Endothelial cell (in vitro differentiated cells): ENCODE results near the gene MBNL1. TPM values are rescaled to one million over a fixed set of nuclear protein-coding genes. Genes with fewer than 3 reads are reported as not detected.

ENCODE experiments used
- DNase-seq: peaks from one replicate; pipeline ENCODE4 v3.0.0; 2021; ENCODE audit warnings: low spot score
- H3K27ac Mint-ChIP-seq: one replicate; pipeline ENCODE4 v1.8.0; 2021; ENCODE audit warnings: mixed read lengths, inconsistent platforms; ENCODE audit not compliant: unreplicated experiment
- H3K27me3 Mint-ChIP-seq: one replicate; pipeline ENCODE4 v1.8.0; 2021; ENCODE audit warnings: mild to moderate bottlenecking, moderate library complexity, mixed read lengths, inconsistent platforms; ENCODE audit not compliant: unreplicated experiment
- H3K36me3 Mint-ChIP-seq: one replicate; pipeline ENCODE4 v1.8.0; 2021; ENCODE audit warnings: mild to moderate bottlenecking, low read depth, mixed read lengths, inconsistent platforms; ENCODE audit not compliant: unreplicated experiment
- H3K4me1 Mint-ChIP-seq: one replicate; pipeline ENCODE4 v1.8.0; 2021; ENCODE audit warnings: mild to moderate bottlenecking, mixed read lengths, inconsistent platforms; ENCODE audit not compliant: unreplicated experiment
- H3K4me3 Mint-ChIP-seq: one replicate; pipeline ENCODE4 v1.8.0; 2021; ENCODE audit warnings: mild to moderate bottlenecking, mixed read lengths, inconsistent platforms; ENCODE audit not compliant: unreplicated experiment
- H3K9me3 Mint-ChIP-seq: one replicate; pipeline ENCODE4 v1.8.0; 2021; ENCODE audit warnings: mixed read lengths, inconsistent platforms; ENCODE audit not compliant: unreplicated experiment
- total RNA-seq: library from RNA; stranded (reverse); fragmentation: NEBNext Ultra II Directional; extraction: Animal tissue kit (Norgen Biotek cat#: 25700); gene quantifications from one replicate; pipeline ENCODE4 v1.2.1, GENCODE V29; 2021; ENCODE audit not compliant: unreplicated experiment
- TF ChIP-seq, protein P1 (sequence below): fragments of 200-600 bp; sonication (generic); IDR thresholded peaks from one replicate; pipeline ENCODE4 v1.5.0; 2021; ENCODE audit warnings: antibody characterized with exemption; ENCODE audit not compliant: unreplicated experiment

Gene MBNL1
- total RNA-seq, 1 donor from 2014 or later: 54.1 TPM

DNA sequence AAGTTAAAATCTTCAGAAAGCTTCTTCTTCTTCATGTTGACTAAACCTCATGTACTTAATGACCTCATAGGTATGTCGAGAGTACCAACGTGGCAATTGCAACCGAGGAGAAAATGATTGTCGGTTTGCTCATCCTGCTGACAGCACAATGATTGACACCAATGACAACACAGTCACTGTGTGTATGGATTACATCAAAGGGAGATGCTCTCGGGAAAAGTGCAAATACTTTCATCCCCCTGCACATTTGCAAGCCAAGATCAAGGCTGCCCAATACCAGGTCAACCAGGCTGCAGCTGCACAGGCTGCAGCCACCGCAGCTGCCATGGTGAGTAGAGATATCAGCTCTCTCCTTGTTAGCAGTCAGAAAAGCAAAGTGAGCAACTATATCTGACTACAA lies 176.5 kb downstream of the MBNL1 start:
- Mint-ChIP-seq H3K27ac (no peak overlapping the region), H3K27me3 (no peaks in the 10 kb centered on the region), H3K36me3 (no peaks in the 10 kb centered on the region), H3K4me3 (no peak overlapping the region), H3K9me3 (no peaks in the 10 kb centered on the region), H3K4me1 (peaks cover 6% of the 10 kb centered on the region)
- DNase-seq: no peak
- TF ChIP-seq, protein P1, sequence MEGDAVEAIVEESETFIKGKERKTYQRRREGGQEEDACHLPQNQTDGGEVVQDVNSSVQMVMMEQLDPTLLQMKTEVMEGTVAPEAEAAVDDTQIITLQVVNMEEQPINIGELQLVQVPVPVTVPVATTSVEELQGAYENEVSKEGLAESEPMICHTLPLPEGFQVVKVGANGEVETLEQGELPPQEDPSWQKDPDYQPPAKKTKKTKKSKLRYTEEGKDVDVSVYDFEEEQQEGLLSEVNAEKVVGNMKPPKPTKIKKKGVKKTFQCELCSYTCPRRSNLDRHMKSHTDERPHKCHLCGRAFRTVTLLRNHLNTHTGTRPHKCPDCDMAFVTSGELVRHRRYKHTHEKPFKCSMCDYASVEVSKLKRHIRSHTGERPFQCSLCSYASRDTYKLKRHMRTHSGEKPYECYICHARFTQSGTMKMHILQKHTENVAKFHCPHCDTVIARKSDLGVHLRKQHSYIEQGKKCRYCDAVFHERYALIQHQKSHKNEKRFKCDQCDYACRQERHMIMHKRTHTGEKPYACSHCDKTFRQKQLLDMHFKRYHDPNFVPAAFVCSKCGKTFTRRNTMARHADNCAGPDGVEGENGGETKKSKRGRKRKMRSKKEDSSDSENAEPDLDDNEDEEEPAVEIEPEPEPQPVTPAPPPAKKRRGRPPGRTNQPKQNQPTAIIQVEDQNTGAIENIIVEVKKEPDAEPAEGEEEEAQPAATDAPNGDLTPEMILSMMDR: no peak

DNA sequence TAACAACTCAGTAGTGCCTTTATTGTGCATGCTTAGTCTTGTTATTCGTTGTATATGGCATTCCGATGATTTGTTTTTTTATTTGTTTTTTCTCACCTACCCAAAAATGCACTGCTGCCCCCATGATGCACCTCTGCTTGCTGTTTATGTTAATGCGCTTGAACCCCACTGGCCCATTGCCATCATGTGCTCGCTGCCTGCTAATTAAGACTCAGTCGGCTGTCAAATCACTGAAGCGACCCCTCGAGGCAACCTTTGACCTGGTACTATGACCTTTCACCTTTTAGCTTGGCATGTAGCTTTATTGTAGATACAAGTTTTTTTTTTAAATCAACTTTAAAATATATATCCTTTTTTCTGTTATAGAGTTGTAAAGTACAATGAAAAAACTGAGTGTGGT lies 177.8 kb downstream of the MBNL1 start:
- no peak for DNase-seq
- Mint-ChIP-seq H3K27ac (no peak overlapping the region), H3K36me3 (no peaks in the 10 kb centered on the region), H3K27me3 (peaks cover 1% of the 10 kb centered on the region), H3K4me3 (no peak overlapping the region), H3K9me3 (no peaks in the 10 kb centered on the region), H3K4me1 (peaks cover 9% of the 10 kb centered on the region)
- TF ChIP-seq, protein P1: no peak

DNA sequence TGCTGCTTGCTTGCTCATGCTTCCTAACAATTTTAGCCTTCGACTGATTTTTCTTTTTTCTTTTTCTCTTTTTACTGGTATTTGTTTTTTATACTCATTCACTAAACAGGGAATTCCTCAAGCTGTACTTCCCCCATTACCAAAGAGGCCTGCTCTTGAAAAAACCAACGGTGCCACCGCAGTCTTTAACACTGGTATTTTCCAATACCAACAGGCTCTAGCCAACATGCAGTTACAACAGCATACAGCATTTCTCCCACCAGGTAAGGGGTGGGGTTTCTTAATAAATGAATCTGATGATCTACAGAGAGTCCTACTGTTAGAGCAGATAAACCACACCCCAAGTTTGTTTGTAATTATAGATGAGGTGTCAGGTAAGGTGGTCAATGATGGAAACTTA lies 178.8 kb downstream of the MBNL1 start:
- no peak for DNase-seq
- TF ChIP-seq, protein P1: no peak
- H3K4me1 Mint-ChIP-seq: peaks cover 9% of the 10 kb centered on the region
- H3K9me3 Mint-ChIP-seq: no peaks in the 10 kb centered on the region
- no peak overlapping the region for H3K27ac Mint-ChIP-seq
- H3K27me3 Mint-ChIP-seq: peaks cover 1% of the 10 kb centered on the region
- H3K36me3 Mint-ChIP-seq: peaks cover 2% of the 10 kb centered on the region
- no peak overlapping the region for H3K4me3 Mint-ChIP-seq

DNA sequence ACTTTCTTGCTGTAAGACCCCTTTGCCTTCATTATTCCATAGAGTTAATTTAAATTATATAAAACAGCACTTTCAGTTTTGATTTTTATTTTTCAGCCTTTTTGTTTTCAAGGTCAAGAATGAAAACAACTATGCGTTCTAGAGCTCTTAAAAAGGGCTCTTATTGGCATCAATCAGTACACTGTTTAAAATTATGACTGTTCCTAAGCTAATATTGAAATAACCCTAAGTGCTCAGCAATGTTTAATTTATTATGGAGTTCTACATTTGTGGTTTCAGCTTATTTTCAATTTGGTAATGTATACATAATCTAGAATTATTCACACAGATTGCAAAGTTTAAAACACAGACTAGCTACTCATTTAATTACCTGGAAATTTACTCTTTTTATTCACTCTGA lies 179.4 kb downstream of the MBNL1 start:
- peaks cover 7% of the 10 kb centered on the region for H3K4me1 Mint-ChIP-seq
- no peak for DNase-seq
- no peak overlapping the region for H3K4me3 Mint-ChIP-seq
- peaks cover 5% of the 10 kb centered on the region for H3K36me3 Mint-ChIP-seq
- TF ChIP-seq, protein P1: no peak
- no peak overlapping the region for H3K27ac Mint-ChIP-seq
- H3K27me3 Mint-ChIP-seq: peaks cover 1% of the 10 kb centered on the region
- no peaks in the 10 kb centered on the region for H3K9me3 Mint-ChIP-seq

DNA sequence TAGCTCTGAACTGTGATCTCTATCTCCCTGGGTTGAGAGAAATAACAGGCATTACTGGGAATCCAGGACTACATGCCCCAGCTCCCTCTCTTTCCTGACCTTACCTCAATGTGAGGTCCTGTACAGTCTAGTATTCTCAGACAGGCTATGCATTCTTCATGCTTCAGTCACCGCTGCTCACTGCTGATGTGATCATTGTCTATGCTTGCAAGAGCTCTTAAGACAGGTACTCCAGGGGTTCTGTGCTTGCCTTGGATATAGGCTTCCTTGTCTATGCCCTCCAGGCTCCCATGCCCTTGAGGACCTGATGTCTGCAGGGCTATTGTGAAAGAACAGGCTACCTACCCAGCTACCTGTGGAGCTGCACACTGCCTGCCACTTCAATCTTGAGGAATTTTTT lies 183.6 kb downstream of the MBNL1 start:
- no peaks in the 10 kb centered on the region for H3K9me3 Mint-ChIP-seq
- peaks cover 4% of the 10 kb centered on the region for H3K4me1 Mint-ChIP-seq
- peaks cover 5% of the 10 kb centered on the region for H3K36me3 Mint-ChIP-seq
- peaks cover 1% of the 10 kb centered on the region for H3K27me3 Mint-ChIP-seq
- TF ChIP-seq, protein P1: no peak
- no peak for DNase-seq
- no peak overlapping the region for H3K4me3 Mint-ChIP-seq
- no peak overlapping the region for H3K27ac Mint-ChIP-seq
